ENCODE data around the gene PLSCR4. TPM values are rescaled to one million over a fixed set of nuclear protein-coding genes. Genes with fewer than 3 reads are reported as not detected.

PLSCR4 gene
- polyA plus RNA-seq, 2 of the 4 experiments (the other 2 are of a cell fraction), result 8.3 to 17.2 TPM

DNA sequence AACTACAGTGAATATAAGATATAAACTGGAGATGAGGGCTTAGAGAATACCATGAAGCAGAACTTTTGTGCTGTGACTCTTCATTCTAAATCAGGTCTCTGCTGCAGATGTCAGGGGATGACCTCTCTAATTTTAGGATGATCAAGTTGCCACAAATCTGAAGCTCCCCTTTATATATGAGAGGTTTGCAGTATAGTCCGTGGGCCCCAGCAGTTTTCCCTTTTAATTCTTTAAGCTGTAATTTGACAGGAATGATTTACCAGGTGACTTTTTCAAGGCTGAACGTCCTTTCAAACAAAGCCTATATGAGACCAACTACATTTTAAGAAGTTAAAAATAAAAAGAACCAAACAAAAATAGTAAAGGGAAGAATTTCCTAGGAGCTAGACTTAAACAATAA, 85.0 kb downstream of the PLSCR4 start:
- FAIRE-seq, result no peak
- no peak for ATAC-seq
- H3K9me3 ChIP-seq, result 0 out of 3 replicates have a peak, but pooled peaks cover 3% of the 10 kb centered on the region
- POLR2A ChIA-PET, result interaction anchor here (1.0 kb wide), 1 partner anchor 100 kb away, joined by 3 read pairs; no protein-coding TSS in a partner anchor
- DNase-seq (ENCODE audit: low read depth in 1 of 2, low spot score in 1 of 2), result no peak
- TF ChIP-seq HOXA7 (CRISPR knock-in tag; IDR thresholded peaks at IDR 0.05) (0 out of 2 replicates have a peak, but pooled peaks have one; percentile 32), FOSB (CRISPR knock-in tag; IDR thresholded peaks at IDR 0.05) (0 out of 2 replicates have a peak, but pooled peaks have one; percentile 36), TFCP2L1 (CRISPR knock-in tag; IDR thresholded peaks at IDR 0.05) (no peak), KDM1A (IDR thresholded peaks at IDR 0.05; ENCODE audit: low read depth) (no peak), HOXB13 (CRISPR knock-in tag; IDR thresholded peaks at IDR 0.05; ENCODE audit: low read depth) (0 out of 2 replicates have a peak, but pooled peaks have one; percentile 24)
- TF ChIP-seq, protein P1, sequence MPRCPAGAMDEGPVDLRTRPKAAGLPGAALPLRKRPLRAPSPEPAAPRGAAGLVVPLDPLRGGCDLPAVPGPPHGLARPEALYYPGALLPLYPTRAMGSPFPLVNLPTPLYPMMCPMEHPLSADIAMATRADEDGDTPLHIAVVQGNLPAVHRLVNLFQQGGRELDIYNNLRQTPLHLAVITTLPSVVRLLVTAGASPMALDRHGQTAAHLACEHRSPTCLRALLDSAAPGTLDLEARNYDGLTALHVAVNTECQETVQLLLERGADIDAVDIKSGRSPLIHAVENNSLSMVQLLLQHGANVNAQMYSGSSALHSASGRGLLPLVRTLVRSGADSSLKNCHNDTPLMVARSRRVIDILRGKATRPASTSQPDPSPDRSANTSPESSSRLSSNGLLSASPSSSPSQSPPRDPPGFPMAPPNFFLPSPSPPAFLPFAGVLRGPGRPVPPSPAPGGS (IDR thresholded peaks at IDR 0.05), result no peak
- CTCF ChIA-PET, result interaction anchor here (0.8 to 3.5 kb wide), 7 partner anchors 9 to 101 kb away, joined by 3 to 20 read pairs (median 7); no protein-coding TSS in a partner anchor
- H3K27ac ChIP-seq, result peak overlapping the region; percentile 87 to 97
- H3K4me2 ChIP-seq, result peak overlapping the region; percentile 97
- H3K4me3 ChIP-seq, result peak overlapping the region; percentile 16; the same call in 2 of the 3 replicates
- peaks cover 61% of the 10 kb centered on the region for H3K4me1 ChIP-seq
- 1% methylated on average over 2 of the region's 2 CpGs for WGBS (ENCODE audit: missing lambda C conversion rate)

DNA sequence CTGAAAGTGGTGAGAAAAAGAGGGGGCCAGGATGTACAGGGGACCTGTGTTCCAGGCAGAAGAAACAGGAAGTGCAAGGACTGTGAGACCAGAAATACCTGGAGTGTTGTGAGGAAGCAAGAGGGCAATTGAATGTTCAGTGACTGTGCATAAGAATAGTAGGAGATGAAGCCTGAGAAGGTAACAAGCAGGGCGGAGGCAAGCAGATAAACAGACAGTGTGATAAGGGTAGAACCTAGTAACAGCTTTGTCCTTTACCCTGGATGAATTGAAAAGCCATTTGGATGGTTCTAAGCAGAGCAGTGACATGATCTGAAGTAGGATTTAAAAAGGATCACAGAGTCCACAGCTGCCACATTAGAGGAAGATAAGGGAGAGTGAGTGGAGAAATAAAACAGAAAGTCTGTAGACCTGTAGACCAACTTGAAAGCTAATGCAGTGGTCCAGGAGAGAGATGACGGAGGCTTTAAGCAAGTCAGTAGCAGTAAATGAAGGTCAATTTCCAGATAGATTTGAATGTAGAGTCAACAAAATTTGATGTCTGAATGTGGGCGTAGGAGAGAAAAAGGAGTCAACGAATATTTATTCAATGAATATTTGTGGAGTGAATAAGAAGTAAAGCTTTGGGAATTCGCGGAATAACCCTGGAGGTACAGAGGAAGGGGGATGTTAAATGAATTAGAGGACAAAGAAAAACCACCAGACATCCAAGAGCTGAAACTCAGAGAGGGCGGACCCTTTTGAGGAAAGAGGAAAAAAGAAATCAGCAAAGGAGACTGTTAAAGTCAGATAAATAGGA, 85.7 kb downstream of the PLSCR4 start:
- ChIA-PET CTCF (interaction anchor here (0.7 to 3.5 kb wide), 7 partner anchors 10 to 100 kb away, joined by 3 to 20 read pairs (median 7); no protein-coding TSS in a partner anchor), POLR2A (no interaction called here)
- DNase-seq (ENCODE audit: low read depth in 1 of 2, low spot score in 1 of 2) (peak in 1 of 2 experiments; percentile 74), ATAC-seq (peak in 1 of 2 experiments; percentile 2; a peak in 3 of 6 replicates), FAIRE-seq (peak; percentile 76)
- Histone ChIP-seq H3K4me2 (peak overlapping the region; percentile 97), H3K9me3 (0 out of 3 replicates have a peak, but pooled peaks cover 3% of the 10 kb centered on the region), H3K4me1 (peaks cover 61% of the 10 kb centered on the region), H3K4me3 (peak overlapping the region; percentile 16; the same call in 2 of the 3 replicates), H3K27ac (peak overlapping the region; percentile 87 to 97)
- 0% methylated on average over 7 of the region's 7 CpGs for WGBS (ENCODE audit: missing lambda C conversion rate)
- TF ChIP-seq, protein P2, sequence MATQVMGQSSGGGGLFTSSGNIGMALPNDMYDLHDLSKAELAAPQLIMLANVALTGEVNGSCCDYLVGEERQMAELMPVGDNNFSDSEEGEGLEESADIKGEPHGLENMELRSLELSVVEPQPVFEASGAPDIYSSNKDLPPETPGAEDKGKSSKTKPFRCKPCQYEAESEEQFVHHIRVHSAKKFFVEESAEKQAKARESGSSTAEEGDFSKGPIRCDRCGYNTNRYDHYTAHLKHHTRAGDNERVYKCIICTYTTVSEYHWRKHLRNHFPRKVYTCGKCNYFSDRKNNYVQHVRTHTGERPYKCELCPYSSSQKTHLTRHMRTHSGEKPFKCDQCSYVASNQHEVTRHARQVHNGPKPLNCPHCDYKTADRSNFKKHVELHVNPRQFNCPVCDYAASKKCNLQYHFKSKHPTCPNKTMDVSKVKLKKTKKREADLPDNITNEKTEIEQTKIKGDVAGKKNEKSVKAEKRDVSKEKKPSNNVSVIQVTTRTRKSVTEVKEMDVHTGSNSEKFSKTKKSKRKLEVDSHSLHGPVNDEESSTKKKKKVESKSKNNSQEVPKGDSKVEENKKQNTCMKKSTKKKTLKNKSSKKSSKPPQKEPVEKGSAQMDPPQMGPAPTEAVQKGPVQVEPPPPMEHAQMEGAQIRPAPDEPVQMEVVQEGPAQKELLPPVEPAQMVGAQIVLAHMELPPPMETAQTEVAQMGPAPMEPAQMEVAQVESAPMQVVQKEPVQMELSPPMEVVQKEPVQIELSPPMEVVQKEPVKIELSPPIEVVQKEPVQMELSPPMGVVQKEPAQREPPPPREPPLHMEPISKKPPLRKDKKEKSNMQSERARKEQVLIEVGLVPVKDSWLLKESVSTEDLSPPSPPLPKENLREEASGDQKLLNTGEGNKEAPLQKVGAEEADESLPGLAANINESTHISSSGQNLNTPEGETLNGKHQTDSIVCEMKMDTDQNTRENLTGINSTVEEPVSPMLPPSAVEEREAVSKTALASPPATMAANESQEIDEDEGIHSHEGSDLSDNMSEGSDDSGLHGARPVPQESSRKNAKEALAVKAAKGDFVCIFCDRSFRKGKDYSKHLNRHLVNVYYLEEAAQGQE (IDR thresholded peaks at IDR 0.05), result no peak
- TF ChIP-seq PBX3 (IDR thresholded peaks at IDR 0.05), result no peak
- TF ChIP-seq PHF8 (IDR thresholded peaks at IDR 0.05; ENCODE audit: borderline replicate concordance, low read depth), result no peak
- TF ChIP-seq FOSL2 (IDR thresholded peaks at IDR 0.05), result no peak
- TF ChIP-seq FOSL2 (CRISPR knock-in tag; IDR thresholded peaks at IDR 0.05), result peak; percentile 67
- peak; percentile 46; the same call in 1 of the 2 replicates for TF ChIP-seq MAX (IDR thresholded peaks at IDR 0.05)
- peak in 1 of 2 experiments; percentile 79; a peak in 2 of 4 replicates for TF ChIP-seq CEBPB (IDR thresholded peaks at IDR 0.05)
- no peak for TF ChIP-seq MYC (IDR thresholded peaks at IDR 0.05; ENCODE audit: borderline replicate concordance, low read length)
- TF ChIP-seq FOSB (CRISPR knock-in tag; IDR thresholded peaks at IDR 0.05), result no peak
- TF ChIP-seq HOXB13 (CRISPR knock-in tag; IDR thresholded peaks at IDR 0.05; ENCODE audit: low read depth), result no peak
- TF ChIP-seq ZC3H11A (IDR thresholded peaks at IDR 0.05), result no peak
- no peak for TF ChIP-seq NFE2L2 (conservative IDR thresholded peaks at IDR 0.05; ENCODE audit: low read length)
- TF ChIP-seq, protein P3, sequence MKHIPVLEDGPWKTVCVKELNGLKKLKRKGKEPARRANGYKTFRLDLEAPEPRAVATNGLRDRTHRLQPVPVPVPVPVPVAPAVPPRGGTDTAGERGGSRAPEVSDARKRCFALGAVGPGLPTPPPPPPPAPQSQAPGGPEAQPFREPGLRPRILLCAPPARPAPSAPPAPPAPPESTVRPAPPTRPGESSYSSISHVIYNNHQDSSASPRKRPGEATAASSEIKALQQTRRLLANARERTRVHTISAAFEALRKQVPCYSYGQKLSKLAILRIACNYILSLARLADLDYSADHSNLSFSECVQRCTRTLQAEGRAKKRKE (CRISPR knock-in tag; IDR thresholded peaks at IDR 0.05; ENCODE audit: low read depth), result no peak
- TF ChIP-seq, protein P4, sequence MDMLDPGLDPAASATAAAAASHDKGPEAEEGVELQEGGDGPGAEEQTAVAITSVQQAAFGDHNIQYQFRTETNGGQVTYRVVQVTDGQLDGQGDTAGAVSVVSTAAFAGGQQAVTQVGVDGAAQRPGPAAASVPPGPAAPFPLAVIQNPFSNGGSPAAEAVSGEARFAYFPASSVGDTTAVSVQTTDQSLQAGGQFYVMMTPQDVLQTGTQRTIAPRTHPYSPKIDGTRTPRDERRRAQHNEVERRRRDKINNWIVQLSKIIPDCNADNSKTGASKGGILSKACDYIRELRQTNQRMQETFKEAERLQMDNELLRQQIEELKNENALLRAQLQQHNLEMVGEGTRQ (IDR thresholded peaks at IDR 0.05), result no peak
- TF ChIP-seq MAFK (IDR thresholded peaks at IDR 0.05; ENCODE audit: partially characterized antibody), result no peak
- TF ChIP-seq JUNB (IDR thresholded peaks at IDR 0.05), result peak; percentile 81; the same call in 1 of the 2 replicates
- TF ChIP-seq, protein P5, sequence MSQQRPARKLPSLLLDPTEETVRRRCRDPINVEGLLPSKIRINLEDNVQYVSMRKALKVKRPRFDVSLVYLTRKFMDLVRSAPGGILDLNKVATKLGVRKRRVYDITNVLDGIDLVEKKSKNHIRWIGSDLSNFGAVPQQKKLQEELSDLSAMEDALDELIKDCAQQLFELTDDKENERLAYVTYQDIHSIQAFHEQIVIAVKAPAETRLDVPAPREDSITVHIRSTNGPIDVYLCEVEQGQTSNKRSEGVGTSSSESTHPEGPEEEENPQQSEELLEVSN (IDR thresholded peaks at IDR 0.05; ENCODE audit: borderline replicate concordance, low read depth), result no peak
- TF ChIP-seq CHD4 (IDR thresholded peaks at IDR 0.05; ENCODE audit: borderline replicate concordance), result no peak
- TF ChIP-seq GATA3 (IDR thresholded peaks at IDR 0.05; ENCODE audit: borderline replicate concordance), result peak; percentile 90
- no peak for TF ChIP-seq CBX2 (IDR thresholded peaks at IDR 0.05; ENCODE audit: borderline replicate concordance, low read depth)
- TF ChIP-seq ELK1 (IDR thresholded peaks at IDR 0.05; ENCODE audit: low read depth, low read length), result no peak

All from A549 (cell line).